ENCODE data around the gene TRPV4. TPM values are rescaled to one million over a fixed set of nuclear protein-coding genes. Genes with fewer than 3 reads are reported as not detected.

Gene TRPV4
- total RNA-seq, 1 experiment from 2014 or later: 3.1 TPM

- no peaks in the 10 kb centered on the region for H3F3A ChIP-seq (ENCODE audit: insufficient read depth, low read depth)
- BruUV-seq (replicated peaks): no TSS peak
- no peak overlapping the region for H2AFZ ChIP-seq
- H3K4me3 ChIP-seq: no peak overlapping the region
- no peaks in the 10 kb centered on the region for H3K36me3 ChIP-seq (ENCODE audit: low read depth)
- H3K4me1 ChIP-seq (replicated peaks; ENCODE audit: insufficient read depth): no peaks in the 10 kb centered on the region
- intact Hi-C loops (cut with micrococcal nuclease; ENCODE audit: unreplicated experiment): no loop called here
- H3K27ac ChIP-seq: no peak overlapping the region
- H3K4me2 ChIP-seq: no peak overlapping the region
- H4K20me1 ChIP-seq (ENCODE audit: insufficient read depth): no peaks in the 10 kb centered on the region
- no peaks in the 10 kb centered on the region for H3K79me2 ChIP-seq (ENCODE audit: low read depth)
- no peaks in the 10 kb centered on the region for H3K27me3 ChIP-seq (ENCODE audit: insufficient read depth, low read depth)
- DNase-seq: no peak
- TF ChIP-seq EZH2 (IDR thresholded peaks at IDR 0.05; ENCODE audit: low read depth): no peak
- TF ChIP-seq CTCF (conservative IDR thresholded peaks at IDR 0.05): no peak
- no peaks in the 10 kb centered on the region for H3K9me3 ChIP-seq (ENCODE audit: insufficient read depth, low read depth)
- POLR2A ChIA-PET (ENCODE audit: unreplicated experiment): no interaction called here
- CTCF ChIA-PET: no interaction called here
- no peaks in the 10 kb centered on the region for H3K9me2 ChIP-seq (ENCODE audit: insufficient read depth)
These were observed 24.1 kb downstream of the TRPV4 start for GRCh38 chr12:109808876-109809646.

- H4K20me1 ChIP-seq (ENCODE audit: insufficient read depth): no peaks in the 10 kb centered on the region
- TF ChIP-seq EZH2 (IDR thresholded peaks at IDR 0.05; ENCODE audit: low read depth) (no peak), CTCF (conservative IDR thresholded peaks at IDR 0.05) (no peak)
- H3K27ac ChIP-seq: no peak overlapping the region
- no peaks in the 10 kb centered on the region for H3K4me1 ChIP-seq (replicated peaks; ENCODE audit: insufficient read depth)
- intact Hi-C loops (cut with micrococcal nuclease; ENCODE audit: unreplicated experiment): no loop called here
- no peaks in the 10 kb centered on the region for H3K79me2 ChIP-seq (ENCODE audit: low read depth)
- no peaks in the 10 kb centered on the region for H3K36me3 ChIP-seq (ENCODE audit: low read depth)
- H3K9me3 ChIP-seq (ENCODE audit: insufficient read depth, low read depth): no peaks in the 10 kb centered on the region
- ChIA-PET POLR2A (ENCODE audit: unreplicated experiment) (no interaction called here), CTCF (interaction anchor here (0.5 kb wide), 1 partner anchor 31 kb away, joined by 3 read pairs; no protein-coding TSS in a partner anchor)
- no TSS peak for BruUV-seq (replicated peaks)
- DNase-seq: no peak
- H3F3A ChIP-seq (ENCODE audit: insufficient read depth, low read depth): no peaks in the 10 kb centered on the region
- no peaks in the 10 kb centered on the region for H3K27me3 ChIP-seq (ENCODE audit: insufficient read depth, low read depth)
- H3K9me2 ChIP-seq (ENCODE audit: insufficient read depth): no peaks in the 10 kb centered on the region
- no peak overlapping the region for H2AFZ ChIP-seq
- no peak overlapping the region for H3K4me3 ChIP-seq
- no peak overlapping the region for H3K4me2 ChIP-seq
These were observed 25.1 kb downstream of the TRPV4 start for GRCh38 chr12:109807954-109808643.

GRCh38 chr12:109804820-109805761 is 28.1 kb downstream of the TRPV4 start:
- no TSS peak for BruUV-seq (replicated peaks)
- no peak overlapping the region for H2AFZ ChIP-seq
- no peaks in the 10 kb centered on the region for H3K9me3 ChIP-seq (ENCODE audit: insufficient read depth, low read depth)
- CTCF ChIA-PET: interaction anchor here (2.8 kb wide), 1 partner anchor 40 kb away, joined by 23 read pairs; no protein-coding TSS in a partner anchor
- POLR2A ChIA-PET (ENCODE audit: unreplicated experiment): interaction anchor here (0.6 kb wide), 1 partner anchor 194 kb away, joined by 3 read pairs; no protein-coding TSS in a partner anchor
- no peaks in the 10 kb centered on the region for H3K36me3 ChIP-seq (ENCODE audit: low read depth)
- H3K27ac ChIP-seq: no peak overlapping the region
- intact Hi-C loops (cut with micrococcal nuclease; ENCODE audit: unreplicated experiment): loop anchor here (1.0 kb wide), 2 partner anchors 40 to 75 kb away; partner anchors contain the start of gene GLTP
- peak; percentile 48 to 59 for DNase-seq
- no peaks in the 10 kb centered on the region for H3K4me1 ChIP-seq (replicated peaks; ENCODE audit: insufficient read depth)
- no peaks in the 10 kb centered on the region for H3K27me3 ChIP-seq (ENCODE audit: insufficient read depth, low read depth)
- no peak overlapping the region for H3K4me3 ChIP-seq
- TF ChIP-seq CTCF (conservative IDR thresholded peaks at IDR 0.05) (peak; percentile 98), EZH2 (IDR thresholded peaks at IDR 0.05; ENCODE audit: low read depth) (no peak)
- H3K4me2 ChIP-seq: no peak overlapping the region
- H3K79me2 ChIP-seq (ENCODE audit: low read depth): no peaks in the 10 kb centered on the region
- no peaks in the 10 kb centered on the region for H4K20me1 ChIP-seq (ENCODE audit: insufficient read depth)
- H3F3A ChIP-seq (ENCODE audit: insufficient read depth, low read depth): no peaks in the 10 kb centered on the region
- H3K9me2 ChIP-seq (ENCODE audit: insufficient read depth): no peaks in the 10 kb centered on the region

Measured in PC-9 (cell line).